Neural cell (in vitro differentiated cells): ENCODE measurements around the gene CFB.

Experiments
- EP300 ChIP-seq: fragments of 450-650 bp; conservative IDR thresholded peaks from 2 replicates; pipeline ENCODE4 v1.6.1; 2014; ENCODE audit warnings: antibody characterized with exemption, mild to moderate bottlenecking, moderate library complexity; ENCODE audit not compliant: poor library complexity, severe bottlenecking
- EZH2 ChIP-seq: fragments of 200-600, 300-800 bp; shearing (Covaris generic), sonication (generic); IDR thresholded peaks from 2 replicates; pipeline ENCODE4 v1.6.1; 2014; ENCODE audit warnings: antibody characterized with exemption, low read length, borderline replicate concordance, mild to moderate bottlenecking; ENCODE audit not compliant: insufficient read depth, poor library complexity, severe bottlenecking
- MXI1 ChIP-seq: fragments of 450-650 bp; conservative IDR thresholded peaks from 2 replicates; pipeline ENCODE4 v1.6.1; 2014; ENCODE audit warnings: antibody characterized with exemption, mild to moderate bottlenecking; ENCODE audit not compliant: poor library complexity, severe bottlenecking
- POLR2AphosphoS5 ChIP-seq: IDR thresholded peaks from 2 replicates; pipeline ENCODE4 v1.6.1; 2012
- TAF1 ChIP-seq: IDR thresholded peaks from 2 replicates; pipeline ENCODE4 v1.6.1; 2012; ENCODE audit warnings: low read depth
- TF ChIP-seq, protein P1 (sequence below): fragments of 450-650 bp; IDR thresholded peaks from 2 replicates; pipeline ENCODE4 v1.5.1; 2014; ENCODE audit warnings: antibody characterized with exemption, mild to moderate bottlenecking, moderate library complexity; ENCODE audit not compliant: poor library complexity, severe bottlenecking
- TF ChIP-seq, protein P2 (sequence below): IDR thresholded peaks from 2 replicates; pipeline ENCODE4 v1.6.1; 2012; ENCODE audit warnings: borderline replicate concordance

DNA sequence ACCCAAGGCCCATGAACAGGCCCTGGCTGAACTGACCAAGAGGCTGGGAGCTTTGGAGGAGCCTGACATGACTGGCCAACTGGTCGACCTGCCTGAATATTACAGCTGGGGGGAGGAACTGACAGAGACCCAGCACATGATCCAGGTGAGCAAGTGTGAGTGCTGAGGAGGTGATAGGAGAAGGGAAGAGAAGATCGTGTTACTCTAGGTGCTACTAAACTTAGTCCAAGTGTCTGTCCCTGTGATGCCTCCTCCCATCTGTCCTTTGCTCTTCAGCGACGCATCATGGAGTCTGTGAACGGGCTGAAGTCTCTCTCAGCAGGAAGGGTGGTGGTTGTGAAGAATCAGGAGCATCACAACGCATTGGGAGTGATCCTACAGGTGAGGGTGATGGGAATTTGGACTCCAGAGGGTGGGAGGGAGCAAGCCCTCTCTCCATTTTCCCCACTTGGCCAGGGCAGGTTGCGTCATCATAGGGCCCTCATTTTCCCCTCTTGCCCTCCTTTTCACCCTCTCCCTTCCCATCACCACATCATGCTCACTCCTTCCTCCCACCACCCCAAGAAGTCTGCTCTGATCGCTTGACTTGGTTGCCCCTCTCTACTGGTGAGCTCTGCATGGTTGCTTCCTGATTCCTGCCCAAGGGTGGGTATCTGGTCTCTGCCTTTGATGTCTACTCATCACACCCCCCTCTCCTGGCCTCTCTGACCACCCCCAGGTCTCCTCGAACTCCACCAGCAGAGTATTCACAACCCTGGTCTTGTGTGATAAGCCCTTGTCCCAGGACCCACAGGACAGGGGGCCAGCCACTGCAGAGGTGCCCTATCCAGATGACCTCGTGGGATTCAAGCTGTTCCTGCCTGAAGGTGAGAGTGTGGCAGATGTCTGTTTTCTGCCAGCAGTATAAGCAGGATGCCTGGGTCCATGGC is 21.4 kb downstream of the CFB start:
- TF ChIP-seq, protein P1, sequence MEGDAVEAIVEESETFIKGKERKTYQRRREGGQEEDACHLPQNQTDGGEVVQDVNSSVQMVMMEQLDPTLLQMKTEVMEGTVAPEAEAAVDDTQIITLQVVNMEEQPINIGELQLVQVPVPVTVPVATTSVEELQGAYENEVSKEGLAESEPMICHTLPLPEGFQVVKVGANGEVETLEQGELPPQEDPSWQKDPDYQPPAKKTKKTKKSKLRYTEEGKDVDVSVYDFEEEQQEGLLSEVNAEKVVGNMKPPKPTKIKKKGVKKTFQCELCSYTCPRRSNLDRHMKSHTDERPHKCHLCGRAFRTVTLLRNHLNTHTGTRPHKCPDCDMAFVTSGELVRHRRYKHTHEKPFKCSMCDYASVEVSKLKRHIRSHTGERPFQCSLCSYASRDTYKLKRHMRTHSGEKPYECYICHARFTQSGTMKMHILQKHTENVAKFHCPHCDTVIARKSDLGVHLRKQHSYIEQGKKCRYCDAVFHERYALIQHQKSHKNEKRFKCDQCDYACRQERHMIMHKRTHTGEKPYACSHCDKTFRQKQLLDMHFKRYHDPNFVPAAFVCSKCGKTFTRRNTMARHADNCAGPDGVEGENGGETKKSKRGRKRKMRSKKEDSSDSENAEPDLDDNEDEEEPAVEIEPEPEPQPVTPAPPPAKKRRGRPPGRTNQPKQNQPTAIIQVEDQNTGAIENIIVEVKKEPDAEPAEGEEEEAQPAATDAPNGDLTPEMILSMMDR = no peak
- TF ChIP-seq POLR2AphosphoS5 (no peak), TAF1 (no peak), MXI1 (no peak), EZH2 (no peak), EP300 (no peak)
- TF ChIP-seq, protein P2, sequence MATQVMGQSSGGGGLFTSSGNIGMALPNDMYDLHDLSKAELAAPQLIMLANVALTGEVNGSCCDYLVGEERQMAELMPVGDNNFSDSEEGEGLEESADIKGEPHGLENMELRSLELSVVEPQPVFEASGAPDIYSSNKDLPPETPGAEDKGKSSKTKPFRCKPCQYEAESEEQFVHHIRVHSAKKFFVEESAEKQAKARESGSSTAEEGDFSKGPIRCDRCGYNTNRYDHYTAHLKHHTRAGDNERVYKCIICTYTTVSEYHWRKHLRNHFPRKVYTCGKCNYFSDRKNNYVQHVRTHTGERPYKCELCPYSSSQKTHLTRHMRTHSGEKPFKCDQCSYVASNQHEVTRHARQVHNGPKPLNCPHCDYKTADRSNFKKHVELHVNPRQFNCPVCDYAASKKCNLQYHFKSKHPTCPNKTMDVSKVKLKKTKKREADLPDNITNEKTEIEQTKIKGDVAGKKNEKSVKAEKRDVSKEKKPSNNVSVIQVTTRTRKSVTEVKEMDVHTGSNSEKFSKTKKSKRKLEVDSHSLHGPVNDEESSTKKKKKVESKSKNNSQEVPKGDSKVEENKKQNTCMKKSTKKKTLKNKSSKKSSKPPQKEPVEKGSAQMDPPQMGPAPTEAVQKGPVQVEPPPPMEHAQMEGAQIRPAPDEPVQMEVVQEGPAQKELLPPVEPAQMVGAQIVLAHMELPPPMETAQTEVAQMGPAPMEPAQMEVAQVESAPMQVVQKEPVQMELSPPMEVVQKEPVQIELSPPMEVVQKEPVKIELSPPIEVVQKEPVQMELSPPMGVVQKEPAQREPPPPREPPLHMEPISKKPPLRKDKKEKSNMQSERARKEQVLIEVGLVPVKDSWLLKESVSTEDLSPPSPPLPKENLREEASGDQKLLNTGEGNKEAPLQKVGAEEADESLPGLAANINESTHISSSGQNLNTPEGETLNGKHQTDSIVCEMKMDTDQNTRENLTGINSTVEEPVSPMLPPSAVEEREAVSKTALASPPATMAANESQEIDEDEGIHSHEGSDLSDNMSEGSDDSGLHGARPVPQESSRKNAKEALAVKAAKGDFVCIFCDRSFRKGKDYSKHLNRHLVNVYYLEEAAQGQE = no peak
